Measurements from ENCODE around the gene ATRIP.
"Not testable (repeated sequence)": the region's sequence is repeated elsewhere in the genome, so short reads cannot be mapped to it uniquely, and the experiment has no call there.

Gene ATRIP

GRCh38 chr3:48446425-48447193 is at the start of gene ATRIP:
ATRIP (plus strand) TSS chr3:48446737; CDS start chr3:48446846, 109 bp downstream.
- DNase-seq (ENCODE audit: low read depth) = peak; percentile 81

GRCh38 chr3:48397767-48398681 is 48.5 kb upstream of the ATRIP start:
- DNase-seq (ENCODE audit: low read depth) = no peak

DNA sequence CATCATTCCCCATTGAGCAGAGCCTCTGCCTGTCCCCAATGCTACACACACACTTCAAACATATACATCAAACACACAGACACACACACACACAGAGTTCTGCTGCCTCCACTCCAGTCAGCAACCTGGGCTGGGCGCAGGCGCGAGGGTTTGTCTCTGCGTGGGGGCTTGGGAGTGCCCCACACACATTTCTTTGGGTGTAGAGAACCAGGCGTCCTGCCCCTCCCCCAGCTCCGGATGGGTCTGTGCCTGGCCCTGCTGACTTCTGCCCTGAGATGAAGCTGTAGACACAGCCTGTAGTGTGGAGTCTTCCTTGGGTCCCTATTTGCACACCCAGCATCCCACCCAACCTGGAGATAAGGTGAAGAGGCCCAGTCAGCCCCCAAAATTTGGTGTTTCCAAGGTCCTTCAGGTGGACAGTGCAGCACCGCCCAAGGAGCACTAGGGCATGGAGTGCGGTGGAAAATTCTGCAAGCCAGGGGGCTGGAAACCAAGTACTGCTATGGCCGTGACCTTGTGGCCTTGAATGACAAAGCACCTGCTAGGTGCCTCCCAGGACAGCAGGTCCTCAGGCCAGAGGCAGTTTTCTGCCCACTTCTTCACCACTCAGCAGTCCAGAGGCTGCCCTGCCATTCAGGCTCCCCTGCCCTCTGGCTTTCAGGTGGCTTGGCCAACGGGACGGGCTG is 47.7 kb upstream of the ATRIP start:
- no peak for DNase-seq (ENCODE audit: low read depth)

DNA sequence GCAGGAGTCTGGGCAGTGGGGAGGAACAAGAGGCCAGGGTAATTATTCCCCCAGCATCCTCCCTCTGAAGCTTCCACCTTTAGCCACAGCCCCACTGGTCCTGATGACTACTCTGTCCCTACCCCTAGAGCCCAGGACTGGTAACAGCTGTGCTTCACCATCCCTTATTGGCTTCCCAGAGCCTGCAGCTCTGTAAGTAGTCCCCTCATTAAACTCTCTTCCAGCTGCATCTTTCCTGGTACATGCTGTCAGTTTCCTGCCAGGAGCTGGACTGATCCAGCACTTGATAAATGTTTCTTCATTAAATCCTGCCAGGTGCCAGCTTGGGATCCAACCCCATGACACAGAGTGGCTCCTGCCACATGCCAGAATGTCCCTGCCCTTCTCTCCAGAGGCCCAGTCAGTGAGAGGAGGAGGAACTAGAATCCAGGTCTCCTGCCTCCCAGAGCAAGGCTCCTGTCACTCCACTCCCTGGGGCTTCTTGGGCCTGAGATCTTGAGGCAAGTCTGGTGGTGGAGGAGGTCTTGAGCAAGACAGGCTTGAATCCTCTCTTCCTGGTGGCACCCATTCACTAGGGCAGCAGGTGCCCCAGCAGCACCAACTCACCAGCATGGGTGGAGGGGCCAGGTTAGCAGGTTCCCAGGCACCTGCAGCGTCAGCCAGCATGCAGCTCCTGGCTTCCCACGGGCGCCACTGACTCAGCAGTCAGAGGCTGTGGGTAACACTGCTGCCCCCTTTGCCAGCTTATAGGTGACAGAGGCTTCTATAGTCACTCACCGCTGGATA is 47.0 kb upstream of the ATRIP start:
- DNase-seq (ENCODE audit: low read depth) = no peak

- DNase-seq (ENCODE audit: low read depth) = peak; percentile 27
These were observed 45.6 kb upstream of the ATRIP start for GRCh38 chr3:48400824-48401433.

DNA sequence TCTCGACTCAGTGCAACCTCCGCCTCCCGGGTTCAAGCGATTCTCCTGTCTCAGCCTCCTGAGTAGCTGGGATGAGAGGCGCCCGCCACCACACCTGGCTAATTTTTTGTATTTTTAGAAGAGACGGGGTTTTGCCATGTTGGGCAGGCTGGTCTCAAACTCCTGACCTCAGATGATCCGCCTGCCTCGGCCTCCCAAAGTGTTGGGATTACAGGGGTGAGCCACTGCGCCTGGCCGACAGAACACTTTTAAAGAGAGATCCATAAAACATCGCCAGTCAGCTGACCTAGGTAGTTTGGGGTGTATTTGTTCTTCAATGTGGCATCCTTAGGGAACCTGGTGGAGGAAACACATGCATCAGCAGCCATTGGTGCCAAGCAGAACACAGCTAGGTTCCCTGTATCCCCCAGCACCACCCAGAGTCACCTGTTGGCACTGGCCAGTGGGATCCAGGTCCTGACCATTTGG is 45.1 kb upstream of the ATRIP start:
- DNase-seq (ENCODE audit: low read depth) = not testable (repeated sequence)

GRCh38 chr3:48402281-48402732 is 44.2 kb upstream of the ATRIP start:
- peak; percentile 91 for DNase-seq (ENCODE audit: low read depth)

- DNase-seq (ENCODE audit: low read depth) = no peak
These were observed 43.6 kb upstream of the ATRIP start for GRCh38 chr3:48402907-48403306.

DNA sequence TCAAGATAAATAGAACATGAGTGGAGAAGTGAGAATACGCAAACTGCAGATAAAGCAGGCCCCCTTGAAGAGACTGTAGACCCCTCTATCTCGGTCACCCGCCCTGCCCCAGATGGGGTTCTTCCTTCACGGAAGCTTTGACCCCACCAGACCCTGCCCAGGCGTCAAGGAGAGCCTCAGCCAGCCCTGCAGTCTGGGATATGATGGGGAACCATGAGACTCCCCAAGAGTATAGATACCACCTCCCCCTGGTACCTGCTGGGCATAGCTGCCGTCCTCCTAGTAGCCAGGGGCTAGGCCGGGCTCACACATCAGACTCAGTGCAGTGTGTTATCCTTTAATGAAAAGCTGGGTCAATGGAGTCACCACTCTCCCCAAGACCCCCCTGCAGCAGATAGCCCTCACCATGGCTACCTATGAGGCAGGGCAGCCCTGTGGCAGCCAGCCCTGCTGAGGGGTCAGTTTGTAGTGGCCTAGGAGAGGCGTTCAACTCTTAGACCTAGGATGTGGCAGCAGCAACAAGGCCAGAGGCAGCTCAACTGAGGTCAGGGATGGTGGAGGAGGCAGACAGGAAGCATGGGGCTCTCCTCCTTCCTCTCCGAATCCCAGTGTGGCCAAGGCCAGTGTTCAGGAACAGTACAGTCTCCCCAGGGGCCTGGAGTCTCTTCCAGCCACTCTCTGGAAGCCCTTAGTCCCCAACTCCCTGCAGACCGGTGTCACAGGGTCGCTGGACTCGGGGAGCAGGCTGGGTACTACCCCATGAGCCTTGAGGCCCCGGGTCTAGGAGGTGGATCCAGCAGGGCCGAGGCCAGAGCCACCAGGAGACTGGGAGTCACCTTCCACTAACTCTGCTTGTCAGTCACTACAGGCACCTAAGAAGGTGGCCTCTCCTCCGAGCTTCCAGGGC is 42.8 kb upstream of the ATRIP start:
- DNase-seq (ENCODE audit: low read depth) = no peak

DNA sequence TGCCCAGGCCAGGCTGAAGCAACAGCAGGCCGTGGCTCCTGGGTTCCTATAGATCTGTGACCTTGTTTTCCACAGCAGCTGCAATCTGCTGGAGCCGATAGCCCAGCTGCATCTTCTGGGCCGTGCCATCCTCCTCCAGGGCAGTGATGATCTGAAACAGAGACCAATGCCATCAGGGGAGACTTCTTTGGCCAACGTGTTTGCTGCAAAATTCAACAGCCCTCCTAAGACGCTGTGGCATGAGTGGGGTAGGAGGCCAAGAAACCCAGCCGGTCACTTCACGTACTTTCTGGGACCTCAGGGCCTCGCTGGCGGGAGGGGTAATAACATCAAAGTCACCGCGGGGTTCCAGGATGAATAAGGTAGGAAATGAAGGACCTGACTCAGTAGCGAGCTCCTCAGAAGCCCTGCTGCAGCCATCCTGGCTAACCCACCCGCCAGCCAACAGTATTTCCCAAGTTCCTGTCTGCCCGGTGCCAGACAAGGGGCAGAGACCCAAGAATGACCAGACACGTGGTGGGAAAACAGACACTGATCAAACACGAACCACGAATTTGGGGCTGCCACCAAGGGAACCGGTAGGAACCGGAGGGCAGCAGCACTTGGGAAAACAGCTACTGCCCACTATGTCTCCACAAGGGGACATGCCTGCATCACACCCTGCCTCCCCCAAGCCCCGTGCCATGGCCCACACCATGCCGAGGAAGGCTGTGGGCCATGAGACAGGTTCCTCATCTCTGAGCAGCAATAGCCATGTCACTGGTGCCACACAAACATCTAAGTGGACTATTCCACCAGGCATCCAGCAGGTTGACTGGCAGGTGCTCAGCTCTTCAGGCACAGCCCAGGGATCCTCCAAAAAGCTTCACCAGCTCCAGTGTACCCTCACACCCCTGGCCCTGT is 41.8 kb upstream of the ATRIP start:
- DNase-seq (ENCODE audit: low read depth) = no peak

DNA sequence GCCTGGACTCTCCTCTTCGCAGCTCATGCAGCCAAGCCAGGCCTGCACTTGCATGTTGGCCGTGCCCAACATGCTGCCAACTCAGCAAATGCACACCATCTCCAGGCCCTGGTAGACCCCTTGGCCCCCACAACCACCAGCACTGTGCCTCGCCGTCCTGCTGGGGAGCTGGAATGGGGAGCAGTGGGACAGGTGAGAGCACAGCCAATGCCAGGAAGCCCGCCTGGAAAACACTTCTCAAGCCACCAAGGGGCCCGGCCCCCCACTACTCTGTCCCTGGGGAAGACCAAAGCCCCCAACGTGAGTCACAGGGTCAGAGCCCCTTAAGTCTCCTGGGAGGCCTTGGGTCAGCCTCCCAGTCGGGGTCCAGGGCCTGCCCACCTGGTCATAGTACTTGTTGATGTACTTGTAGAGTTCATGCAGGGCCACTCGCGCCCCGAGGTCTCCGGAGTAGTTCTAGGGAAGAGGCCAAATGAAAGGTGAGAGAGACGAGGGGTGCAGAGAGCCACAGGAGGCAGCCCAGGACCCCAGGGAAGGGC is 41.1 kb upstream of the ATRIP start:
- DNase-seq (ENCODE audit: low read depth) = no peak

GRCh38 chr3:48405971-48406370 is 40.6 kb upstream of the ATRIP start:
- no peak for DNase-seq (ENCODE audit: low read depth)

DNA sequence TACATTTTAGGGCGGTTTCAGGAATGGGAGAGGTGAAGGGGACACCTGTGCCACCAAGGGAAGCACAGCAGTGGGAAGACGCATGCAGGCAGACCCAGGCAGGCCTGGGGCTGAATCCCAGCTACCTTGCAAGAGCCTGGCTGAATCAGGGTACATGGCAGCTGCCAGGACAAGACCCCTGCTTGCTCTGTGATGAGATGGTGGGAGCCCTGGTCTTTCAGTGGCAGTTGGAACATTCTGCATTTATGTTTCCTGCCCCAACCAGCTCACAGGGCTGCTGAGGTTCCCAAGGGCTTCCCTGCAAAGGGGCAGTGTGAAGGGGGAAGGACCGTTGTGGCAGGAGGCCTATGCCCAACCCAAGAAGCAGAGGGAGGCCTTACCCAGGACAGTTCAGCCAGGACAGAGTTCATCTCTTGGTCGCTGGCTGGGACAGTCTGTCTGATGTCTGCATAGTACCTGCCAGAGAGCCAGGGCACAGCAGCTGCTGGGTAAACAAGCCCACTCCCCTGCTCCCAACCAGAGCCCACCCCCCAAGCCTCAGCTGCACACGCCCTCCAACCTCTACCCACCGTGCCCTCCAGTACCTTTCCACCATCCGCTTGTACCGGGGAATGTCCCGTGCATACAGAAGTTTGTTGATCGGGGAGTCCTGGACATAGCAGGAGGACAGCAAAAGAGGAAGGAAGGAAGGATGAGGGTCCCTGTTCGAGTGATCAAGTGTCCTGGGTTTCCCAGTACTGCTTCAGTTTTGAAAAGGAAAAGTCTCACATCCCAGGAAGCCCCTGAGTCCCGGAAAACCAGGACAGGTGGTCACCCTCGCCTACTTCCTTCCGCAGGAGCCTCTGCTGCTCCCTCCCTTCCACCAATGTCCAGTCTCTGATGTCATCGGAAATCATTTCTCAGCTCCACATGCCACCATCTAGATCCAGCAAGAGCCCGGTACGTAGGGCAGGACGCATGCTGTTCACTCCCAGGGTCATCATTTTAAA is 39.8 kb upstream of the ATRIP start:
- DNase-seq (ENCODE audit: low read depth) = no peak

GRCh38 chr3:48407542-48408099 is 38.9 kb upstream of the ATRIP start:
- DNase-seq (ENCODE audit: low read depth) = no peak

GRCh38 chr3:48408823-48409281 is 37.7 kb upstream of the ATRIP start:
- DNase-seq (ENCODE audit: low read depth) = no peak

DNA sequence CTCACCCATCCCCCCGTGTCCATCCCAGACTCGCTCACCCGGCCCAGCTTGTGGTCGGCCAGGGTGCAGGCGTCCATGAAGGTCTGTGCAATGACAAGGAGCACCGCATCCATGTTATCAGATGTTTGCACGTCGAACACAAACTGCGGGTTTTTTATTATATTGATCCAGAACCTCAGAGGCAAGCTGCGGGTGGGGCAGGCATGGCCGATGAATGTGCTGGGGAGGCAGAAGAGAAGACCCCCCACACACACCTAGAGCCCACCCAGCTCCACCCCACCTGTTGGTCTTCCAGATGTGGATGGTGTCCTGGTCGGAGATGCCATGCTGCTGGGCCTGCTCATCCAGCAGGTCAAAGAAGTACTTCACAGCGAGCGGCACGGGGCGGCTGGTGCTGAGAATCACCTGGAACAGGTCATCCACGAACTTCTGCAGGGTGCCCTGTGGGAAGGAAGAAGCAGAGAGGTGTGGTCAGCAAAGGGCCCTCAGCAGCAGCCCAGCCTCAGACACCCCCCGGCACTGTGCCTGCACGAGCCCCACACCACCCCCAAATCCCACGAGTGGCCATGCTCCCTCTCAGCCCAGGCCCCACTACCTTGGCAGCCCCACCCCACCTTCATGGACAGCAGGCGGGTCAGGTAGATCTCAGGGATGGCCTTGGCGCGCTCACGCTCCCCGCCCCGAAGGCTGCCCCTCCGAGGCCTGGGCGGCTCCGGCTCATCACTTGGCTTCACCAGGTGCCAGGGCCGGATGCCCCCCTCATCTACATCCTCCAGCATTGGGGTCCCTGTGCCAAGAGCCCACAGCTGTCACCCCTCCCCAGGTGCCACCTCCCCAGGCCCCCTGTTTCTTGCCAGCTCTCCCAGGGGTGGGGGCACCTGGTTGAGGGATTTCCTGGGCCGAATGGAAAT is 37.0 kb upstream of the ATRIP start:
- DNase-seq (ENCODE audit: low read depth) = no peak
